GM21447 (cell line): Measurements from ENCODE around the gene ESRRA.
A peak's percentile ranks its signal among the peaks of the same experiment; 100 is the strongest.

ENCODE experiments used
- ATAC-seq: cut with Tn5 transposase; IDR thresholded peaks from one replicate; pipeline ENCODE4 v1.9.1; 2021; ENCODE audit not compliant: unreplicated experiment

The ESRRA gene

DNA sequence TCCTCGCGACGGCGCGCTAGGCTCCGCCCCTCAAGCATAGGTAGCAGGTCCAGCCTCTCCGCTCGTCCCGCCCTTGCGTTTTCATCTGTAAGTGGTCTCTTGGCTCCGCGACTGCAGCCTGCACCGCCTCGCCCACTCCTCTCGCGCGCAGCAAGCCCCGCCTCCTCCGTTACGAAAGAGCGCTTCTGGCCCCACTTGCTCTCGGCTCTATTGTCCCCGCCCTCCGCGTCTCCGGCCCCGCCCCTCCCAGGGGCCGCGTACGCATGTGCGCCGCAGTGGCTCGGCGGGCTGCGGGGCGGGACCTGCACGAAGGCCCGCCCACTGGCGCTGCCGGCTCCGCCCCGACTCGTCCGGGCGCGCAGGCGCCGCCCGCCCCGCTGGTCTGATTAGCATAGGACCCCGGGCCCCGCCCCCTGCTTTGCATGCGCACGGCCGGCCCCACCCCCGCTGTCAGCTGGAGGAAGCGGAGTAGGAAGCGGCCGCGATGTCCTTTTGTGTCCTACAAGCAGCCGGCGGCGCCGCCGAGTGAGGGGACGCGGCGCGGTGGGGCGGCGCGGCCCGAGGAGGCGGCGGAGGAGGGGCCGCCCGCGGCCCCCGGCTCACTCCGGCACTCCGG lies at the start of gene ESRRA:
Gene ESRRA, plus strand, starts transcription at position 450 of the 616 bp plus-strand sequence. CDS start 1,656 bp downstream, outside the sequence.
- ATAC-seq = peak; percentile 59

DNA sequence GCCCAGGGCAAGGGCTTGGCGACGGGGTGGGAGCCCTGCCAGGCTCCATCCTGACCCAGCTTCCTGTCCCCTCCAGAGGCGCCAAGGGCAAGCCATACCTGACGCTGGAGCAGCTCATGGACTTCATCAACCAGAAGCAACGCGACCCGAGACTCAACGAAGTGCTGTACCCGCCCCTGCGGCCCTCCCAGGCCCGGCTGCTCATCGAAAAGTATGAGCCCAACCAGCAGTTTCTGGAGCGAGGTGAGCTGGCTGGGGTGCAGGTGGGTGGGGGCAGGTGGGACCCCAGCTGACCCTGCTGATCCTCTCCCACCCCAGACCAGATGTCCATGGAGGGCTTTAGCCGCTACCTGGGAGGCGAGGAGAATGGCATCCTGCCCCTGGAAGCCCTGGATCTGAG lies 49.0 kb upstream of the ESRRA start:
- ATAC-seq = no peak

DNA sequence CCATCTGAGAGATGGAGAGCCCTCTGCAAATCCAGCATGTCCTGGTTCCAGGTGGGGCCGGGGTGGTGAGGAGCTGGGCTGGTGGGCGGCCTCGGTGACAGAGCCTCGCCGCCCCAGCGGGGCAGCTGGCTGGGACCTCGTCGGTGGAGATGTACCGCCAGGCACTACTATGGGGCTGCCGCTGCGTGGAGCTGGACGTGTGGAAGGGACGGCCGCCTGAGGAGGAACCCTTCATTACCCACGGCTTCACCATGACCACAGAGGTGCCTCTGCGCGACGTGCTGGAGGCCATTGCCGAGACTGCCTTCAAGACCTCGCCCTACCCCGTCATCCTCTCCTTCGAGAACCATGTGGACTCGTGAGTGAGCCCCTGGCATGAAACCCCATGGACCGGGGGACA lies 47.0 kb upstream of the ESRRA start:
- no peak for ATAC-seq

DNA sequence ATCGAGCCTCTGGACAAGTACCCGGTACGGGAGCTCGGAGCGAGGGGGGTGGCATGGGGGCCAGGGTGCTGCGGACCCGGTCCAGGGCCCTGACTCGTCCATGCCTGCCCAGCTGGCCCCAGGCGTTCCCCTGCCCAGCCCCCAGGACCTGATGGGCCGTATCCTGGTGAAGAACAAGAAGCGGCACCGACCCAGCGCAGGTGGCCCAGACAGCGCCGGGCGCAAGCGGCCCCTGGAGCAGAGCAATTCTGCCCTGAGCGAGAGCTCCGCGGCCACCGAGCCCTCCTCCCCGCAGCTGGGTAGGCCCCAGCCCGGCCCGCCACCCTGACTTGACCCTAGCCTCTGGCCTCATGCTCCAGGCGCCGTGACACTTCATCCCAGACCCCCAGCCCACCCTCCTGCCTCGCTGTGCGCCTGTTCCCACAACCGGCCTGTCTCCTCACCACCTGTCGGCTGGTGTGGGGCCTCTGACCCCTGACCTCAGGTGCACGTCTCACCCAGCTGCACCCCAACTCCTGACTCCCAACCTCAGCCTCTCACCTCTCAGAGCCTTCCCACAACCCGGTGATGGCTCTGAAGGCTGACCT lies 46.3 kb upstream of the ESRRA start:
- no peak for ATAC-seq

DNA sequence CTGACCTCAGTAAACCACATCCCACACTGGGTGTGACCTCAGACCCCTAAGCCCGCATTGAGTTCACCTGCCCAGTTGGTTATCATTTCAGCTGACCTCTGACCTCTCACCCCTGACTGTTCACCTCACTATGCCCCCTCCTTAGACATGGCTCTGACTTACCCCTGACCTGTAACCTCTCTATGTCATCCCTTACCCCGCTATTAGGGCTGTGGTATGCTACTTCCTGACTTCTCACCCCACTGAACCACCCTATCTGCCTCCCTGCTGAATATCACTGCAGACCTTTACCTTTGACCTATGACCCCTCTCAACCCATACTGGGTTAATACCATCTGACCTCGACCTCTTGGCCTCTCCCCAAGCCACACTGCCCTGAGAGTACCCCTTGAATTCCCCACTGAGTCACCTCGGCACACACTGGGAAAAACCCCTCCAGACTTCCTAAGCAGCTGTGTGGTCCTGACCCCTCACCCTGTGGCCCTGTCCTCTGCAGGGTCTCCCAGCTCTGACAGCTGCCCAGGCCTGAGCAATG lies 45.7 kb upstream of the ESRRA start:
- no peak for ATAC-seq

DNA sequence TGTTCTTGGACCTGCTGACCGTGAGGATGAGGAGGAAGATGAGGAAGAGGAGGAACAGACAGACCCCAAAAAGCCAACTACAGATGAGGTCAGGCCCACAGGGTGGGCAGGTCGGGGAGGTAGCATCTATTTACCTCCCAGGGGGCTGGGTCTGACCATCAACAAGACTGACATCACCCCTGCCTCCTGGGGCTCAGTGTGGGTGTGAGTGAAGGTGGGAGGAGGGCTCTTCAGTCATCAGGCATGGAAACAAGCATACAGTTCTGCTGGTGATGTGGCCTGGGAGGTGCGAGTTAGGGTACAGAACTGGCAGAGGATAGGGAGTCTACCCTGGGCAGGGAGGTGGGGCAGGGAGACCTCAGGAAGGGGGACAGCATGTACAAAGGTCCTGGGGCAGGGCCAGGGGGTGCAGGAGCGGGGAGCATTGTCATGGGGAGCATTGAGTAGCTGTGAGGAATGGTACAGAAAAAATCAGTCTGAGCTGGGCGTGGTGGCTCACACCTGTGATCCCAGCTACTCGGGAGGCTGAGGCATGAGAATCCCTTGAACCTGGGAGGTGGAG lies 45.1 kb upstream of the ESRRA start:
- ATAC-seq = no peak

DNA sequence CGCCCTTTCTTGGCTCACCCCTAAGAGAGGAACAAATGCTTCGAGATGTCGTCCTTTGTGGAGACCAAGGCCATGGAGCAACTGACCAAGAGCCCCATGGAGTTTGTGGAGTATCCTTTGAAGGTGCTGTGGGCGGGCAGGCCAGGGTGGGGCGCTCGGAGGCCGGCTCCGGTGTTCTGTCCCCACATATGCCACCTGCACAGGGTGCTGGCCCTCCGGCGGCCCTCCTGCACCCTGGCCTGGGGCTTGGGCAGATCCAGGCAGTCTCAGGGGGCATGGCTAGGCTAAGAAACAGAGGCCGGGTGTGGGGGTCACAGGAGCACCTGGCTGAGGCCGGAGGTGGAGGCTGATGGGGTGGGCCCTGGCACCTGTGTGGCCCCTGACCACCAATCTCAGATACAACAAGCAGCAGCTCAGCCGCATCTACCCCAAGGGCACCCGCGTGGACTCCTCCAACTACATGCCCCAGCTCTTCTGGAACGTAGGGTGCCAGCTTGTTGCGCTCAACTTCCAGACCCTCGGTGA lies 43.7 kb upstream of the ESRRA start:
- no peak for ATAC-seq

DNA sequence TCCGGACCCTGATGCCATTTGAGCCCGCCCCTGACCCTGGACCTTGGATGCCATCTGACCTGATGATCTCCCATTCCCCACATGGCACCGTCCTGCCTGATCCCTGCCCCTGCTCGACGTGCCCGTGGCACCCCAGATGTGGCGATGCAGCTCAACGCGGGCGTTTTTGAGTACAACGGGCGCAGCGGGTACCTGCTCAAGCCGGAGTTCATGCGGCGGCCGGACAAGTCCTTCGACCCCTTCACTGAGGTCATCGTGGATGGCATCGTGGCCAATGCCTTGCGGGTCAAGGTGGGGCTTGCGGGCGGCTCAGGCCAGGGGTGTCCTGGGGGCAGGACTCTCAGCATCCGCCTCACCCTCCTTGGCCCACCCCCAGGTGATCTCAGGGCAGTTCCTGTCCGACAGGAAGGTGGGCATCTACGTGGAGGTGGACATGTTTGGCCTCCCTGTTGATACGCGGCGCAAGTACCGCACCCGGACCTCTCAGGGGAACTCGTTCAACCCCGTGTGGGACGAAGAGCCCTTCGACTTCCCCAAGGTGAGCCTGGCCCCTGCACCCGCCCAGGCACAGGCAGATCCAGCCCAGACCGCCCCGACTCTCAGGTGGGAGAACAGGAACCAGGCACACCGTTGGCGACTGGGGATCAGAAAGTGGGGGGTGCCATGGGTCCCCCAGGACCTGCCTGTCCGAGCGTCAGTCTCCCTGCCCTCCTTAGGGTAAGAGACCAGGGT lies 42.9 kb upstream of the ESRRA start:
- no peak for ATAC-seq

DNA sequence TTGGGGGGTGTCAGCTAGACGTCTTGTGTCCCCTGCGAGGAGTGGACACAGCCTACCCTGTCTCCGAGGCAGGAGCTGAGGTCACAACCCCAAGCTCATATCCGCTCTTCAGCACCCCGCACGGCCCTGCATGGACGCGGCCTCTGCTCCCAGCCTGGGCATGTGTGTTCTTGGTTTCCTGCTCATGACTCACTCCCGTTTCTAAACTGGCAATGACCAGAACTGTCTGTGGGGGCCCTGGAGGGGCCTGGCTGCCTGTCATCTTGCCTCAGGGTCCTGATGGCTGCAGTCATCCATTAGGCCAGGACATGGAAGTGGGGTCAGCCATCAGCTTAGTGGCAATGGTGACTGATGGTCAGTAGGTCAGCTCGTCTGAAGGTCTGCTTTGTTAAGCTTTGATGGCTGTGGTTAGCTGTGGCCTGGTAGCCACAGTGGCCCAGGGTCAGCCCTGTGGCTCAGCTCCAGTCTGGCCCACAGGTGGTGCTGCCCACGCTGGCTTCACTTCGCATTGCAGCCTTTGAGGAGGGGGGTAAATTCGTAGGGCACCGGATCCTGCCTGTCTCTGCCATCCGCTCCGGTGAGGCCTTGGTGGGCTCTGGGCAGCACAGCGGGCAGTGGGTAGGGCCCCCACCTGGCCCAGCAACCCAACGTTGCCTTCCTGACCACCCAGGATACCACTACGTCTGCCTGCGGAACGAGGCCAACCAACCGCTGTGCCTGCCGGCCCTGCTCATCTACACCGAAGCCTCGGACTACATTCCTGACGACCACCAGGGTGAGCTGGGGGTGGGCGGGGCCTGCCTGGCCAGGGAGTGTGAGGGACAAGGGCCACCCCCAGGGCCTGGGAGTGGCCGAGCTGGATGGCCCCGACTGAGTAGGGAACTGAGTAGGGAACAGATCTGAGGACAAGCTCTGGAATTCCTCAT lies 42.0 kb upstream of the ESRRA start:
- no peak for ATAC-seq

DNA sequence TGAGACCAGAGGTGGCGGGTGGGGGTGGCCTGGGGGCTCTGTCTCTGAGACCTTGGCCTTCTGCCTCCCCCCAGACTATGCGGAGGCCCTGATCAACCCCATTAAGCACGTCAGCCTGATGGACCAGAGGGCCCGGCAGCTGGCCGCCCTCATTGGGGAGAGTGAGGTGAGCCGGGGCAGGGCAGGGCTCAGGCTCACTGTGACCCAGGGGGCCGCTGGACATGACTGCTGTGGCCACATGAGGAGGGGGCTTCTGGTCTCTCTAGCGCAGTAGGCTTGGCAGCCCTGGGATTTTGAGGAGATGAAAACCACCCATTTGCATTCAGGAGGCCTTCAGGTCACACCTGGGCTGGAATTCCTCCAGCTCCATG lies 41.4 kb upstream of the ESRRA start:
- ATAC-seq = no peak

DNA sequence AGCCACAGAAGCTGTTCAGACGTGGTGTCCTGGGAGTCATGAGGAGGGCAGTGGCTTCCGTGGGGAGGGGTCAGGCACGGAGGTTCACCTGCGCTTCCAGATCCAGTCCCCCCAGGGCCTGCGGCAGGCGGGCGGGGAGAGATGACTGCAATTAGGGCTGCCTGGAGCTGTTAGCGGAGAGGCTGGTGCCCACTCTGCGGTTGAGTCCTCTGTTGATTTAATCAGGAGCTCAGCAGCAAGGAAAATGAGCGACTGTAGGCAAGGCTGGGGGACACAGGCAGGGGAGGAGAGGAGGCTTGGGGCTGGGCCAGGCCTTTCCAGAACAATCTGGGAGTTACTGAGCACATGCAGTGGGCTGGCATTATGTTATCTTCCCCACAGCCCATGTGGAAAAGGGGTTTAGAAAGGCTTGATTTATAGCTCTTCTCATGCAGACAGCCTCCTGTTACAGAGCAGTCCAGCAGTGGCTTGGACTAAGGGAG lies 40.9 kb upstream of the ESRRA start:
- no peak for ATAC-seq

DNA sequence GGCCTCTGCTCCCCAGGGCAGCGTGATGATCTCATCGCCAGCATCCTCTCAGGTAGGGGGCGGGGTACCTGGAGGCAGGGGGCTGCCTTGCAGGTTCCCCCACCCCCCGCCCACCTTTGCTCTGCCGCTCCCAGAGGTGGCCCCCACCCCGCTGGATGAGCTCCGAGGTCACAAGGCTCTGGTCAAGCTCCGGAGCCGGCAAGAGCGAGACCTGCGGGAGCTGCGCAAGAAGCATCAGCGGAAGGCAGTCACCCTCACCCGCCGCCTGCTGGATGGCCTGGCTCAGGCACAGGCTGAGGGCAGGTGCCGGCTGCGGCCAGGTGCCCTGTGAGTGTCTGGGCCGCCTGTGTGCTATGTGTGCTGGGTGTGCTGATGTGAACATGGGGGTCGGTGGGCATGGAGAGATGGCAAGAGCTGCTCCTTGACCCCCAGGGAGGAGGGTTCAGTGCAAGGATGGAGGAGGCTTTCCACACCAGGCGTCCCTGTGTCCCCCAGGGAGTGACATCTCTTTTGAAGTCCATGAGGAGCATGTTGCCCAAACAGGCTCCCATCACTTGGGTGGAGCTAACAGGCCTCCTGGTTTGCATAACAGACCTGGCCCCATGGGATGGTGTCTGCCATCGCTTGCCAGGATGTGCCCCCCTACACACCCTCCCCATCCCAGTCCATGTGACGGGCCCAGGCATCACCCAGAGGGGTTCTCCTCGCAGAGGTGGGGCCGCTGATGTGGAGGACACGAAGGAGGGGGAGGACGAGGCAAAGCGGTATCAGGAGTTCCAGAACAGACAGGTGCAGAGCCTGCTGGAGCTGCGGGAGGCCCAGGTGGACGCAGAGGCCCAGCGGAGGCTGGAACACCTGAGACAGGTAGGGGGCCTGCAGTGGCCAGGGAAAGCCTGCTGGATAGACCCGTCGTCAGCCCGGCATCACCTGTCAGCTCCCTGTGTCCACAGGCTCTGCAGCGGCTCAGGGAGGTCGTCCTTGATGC lies 39.9 kb upstream of the ESRRA start:
- no peak for ATAC-seq

DNA sequence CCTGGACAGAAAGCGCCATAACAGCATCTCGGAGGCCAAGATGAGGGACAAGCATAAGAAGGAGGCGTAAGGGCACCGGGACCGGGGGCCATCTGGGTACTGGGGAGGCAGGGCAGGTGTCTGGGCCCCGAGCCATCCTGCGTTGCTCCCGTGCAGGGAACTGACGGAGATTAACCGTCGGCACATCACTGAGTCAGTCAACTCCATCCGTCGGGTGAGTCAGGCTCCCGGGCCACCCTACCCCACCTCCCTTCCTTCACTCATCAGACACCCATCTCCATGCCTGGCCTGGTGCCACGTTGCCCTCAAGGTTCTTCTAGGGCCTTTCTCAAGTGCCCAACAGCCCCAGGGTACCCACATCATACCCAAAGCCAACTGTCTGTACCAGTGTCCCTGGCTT lies 39.0 kb upstream of the ESRRA start:
- ATAC-seq = no peak

DNA sequence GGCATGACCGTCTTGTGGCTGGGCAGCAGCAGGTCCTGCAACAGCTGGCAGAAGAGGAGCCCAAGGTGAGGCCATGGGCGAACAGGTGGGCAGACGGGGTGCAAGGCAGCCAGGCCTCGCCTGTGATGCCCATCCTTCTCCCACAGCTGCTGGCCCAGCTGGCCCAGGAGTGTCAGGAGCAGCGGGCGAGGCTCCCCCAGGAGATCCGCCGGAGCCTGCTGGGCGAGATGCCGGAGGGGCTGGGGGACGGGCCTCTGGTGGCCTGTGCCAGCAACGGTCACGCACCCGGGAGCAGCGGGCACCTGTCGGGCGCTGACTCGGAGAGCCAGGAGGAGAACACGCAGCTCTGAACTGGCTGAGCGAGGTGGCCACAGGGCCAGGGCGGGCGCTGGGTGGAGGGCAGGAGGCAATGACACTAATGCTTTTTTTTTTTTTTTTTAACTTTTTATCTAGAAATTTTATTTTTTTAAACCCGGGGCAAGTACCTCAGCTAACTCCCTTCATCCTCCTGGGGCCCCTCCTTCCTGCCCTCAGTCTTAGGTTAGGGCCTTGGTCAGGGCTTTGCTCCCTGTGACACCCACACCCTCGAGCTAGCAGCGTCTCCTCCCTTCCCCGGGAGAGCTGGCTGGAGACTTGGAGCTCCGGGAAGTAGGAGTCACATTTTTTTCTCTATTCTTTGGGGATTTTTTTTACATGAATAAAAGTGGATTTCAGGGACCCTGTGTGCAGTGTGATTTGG lies 37.9 kb upstream of the ESRRA start:
- no peak for ATAC-seq

DNA sequence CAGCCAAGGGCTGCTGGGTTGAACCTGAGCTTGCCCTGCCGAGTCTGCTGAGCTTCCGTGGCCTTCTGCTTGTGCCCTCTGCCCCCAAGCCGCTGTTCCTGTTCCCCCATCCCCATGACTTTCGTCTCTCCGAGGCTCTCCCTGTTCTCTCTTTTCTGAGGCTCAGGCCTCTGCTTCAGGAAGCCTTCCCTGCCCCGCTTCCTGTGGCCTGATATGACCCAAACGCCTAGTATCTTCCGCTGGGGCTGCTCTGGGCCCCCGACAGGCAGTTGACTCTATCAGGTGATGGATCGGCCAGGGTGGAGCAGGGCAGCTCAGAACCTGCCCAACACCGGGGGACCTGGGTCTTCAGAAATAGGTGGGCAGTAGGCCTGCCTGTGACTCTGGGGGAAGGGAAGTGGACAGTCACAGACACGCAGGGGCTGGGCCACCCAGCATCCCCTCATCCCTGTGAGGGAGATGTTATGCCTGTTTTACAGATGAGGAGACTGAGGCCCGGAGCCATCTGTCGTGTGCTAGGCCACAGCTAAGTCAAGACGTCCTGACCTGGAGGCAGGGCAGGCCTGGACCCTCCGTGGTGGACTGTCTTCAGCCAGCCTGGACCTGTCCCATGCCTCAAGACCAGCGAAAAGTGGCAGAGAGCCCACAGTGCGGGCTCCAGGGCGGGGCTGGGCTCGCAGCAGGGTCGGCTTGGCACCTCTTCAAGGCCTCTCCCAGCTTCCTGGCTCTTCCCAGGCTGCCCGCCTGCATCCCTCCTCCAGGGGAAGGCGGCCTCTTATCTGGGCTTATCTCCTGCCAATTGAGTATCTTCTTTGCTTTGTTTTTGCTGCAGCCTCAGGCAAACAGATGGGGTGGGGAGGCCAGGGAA lies 37.1 kb upstream of the ESRRA start:
- ATAC-seq = no peak

DNA sequence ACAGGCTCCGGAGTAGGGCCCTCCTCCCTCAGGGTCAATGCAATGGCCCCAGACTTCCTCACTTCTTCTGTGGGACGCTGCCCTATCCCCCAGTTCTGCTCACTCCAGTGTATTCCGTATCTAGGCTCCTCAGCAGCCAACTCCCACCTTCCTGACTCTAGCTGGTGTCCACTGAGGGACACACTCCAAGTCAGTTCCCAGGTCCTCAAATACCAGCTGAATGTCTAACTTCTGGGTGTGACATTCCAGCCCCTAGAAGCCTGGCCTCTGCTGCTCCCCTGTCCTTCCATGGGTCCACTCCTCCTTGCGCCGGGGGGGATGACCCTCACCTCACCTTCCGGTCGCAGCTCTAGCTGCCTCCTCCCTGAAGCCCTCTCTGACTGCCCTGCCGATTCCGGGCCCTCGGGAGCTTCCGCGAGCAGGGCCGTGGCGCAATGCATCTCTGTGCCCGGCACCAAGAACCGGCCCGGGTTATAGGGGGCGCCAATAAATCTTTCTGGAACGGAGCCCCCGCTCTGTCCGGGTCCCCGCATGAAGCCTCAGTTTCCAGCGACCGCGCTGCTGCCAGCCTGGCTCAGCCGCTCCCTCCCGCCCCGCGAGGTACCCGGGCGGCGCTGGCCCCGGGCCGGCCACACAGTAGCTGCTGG lies 36.3 kb upstream of the ESRRA start:
- peak; percentile 6 for ATAC-seq

DNA sequence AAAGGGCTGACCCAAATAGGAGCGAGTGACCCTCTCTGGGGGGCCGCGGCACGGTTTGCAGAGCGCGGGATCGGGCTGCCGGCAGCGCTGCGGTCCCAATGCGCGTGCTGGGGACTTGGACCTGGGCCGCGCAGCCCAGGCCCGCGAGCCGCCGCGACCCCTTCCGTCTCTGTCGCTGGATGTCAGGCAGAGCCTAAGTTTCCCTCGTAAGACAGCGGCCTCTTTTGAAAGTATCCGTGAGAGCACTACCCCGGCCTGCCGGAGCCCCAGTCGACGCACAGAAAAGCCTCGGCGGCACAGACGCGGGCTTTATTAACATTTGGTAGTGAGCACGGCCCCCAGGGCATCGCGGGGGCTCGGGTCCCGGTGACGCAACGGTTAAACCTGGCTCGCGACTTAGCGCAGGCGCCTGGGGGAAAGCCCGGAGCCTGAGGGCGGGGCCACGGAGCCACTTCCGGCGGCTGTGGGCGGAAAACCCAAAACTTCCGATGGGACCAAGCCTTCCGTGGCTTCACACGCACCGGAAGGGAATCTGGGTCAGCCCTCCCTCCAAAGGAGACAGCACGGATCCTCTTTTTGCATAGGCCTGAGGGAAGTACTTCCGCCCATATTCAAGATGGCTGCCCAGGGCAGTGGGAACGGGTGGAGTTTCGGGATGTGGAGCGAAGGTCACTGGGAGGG lies 35.6 kb upstream of the ESRRA start:
- ATAC-seq = peak; percentile 66
